PFSK-1 (cell line): Measurements from ENCODE around the gene ITLN1.

Experiments used
- FOXP2 ChIP-seq: optimal IDR thresholded peaks from 2 replicates; pipeline ENCODE3; 2011; ENCODE audit warnings: borderline replicate concordance, control low read depth, inconsistent platforms; ENCODE audit not compliant: insufficient read depth; ENCODE audit errors: extremely low read length, extremely low read depth
- POLR2AphosphoS5 ChIP-seq: IDR thresholded peaks from 2 replicates; pipeline ENCODE4 v1.6.1; 2012; ENCODE audit warnings: low read depth, mild to moderate bottlenecking, control low read depth, low read length, moderate library complexity
- SIN3A ChIP-seq: IDR thresholded peaks from 2 replicates; pipeline ENCODE4 v1.6.1; 2012; ENCODE audit warnings: mild to moderate bottlenecking, low read length, moderate library complexity, borderline replicate concordance; ENCODE audit not compliant: insufficient read depth
- TAF1 ChIP-seq: IDR thresholded peaks from 2 replicates; pipeline ENCODE4 v1.6.1; 2012; ENCODE audit warnings: low read length, control low read depth, borderline replicate concordance; ENCODE audit not compliant: insufficient read depth
- TF ChIP-seq, protein P1 (sequence below), 2 experiments: IDR thresholded peaks; 2 replicates each; pipeline versions ENCODE4 v1.6.1 to v1.8.0; 2011 to 2012; ENCODE audit warnings: low read depth in 2 of 2, low read length in 2 of 2, control low read depth in 1 of 2, inconsistent platforms in 1 of 2, mild to moderate bottlenecking in 1 of 2, moderate library complexity in 1 of 2; ENCODE audit not compliant: insufficient read depth in 1 of 2

- TF ChIP-seq TAF1 (no peak), POLR2AphosphoS5 (no peak), FOXP2 (no peak), SIN3A (no peak)
- TF ChIP-seq, protein P1, sequence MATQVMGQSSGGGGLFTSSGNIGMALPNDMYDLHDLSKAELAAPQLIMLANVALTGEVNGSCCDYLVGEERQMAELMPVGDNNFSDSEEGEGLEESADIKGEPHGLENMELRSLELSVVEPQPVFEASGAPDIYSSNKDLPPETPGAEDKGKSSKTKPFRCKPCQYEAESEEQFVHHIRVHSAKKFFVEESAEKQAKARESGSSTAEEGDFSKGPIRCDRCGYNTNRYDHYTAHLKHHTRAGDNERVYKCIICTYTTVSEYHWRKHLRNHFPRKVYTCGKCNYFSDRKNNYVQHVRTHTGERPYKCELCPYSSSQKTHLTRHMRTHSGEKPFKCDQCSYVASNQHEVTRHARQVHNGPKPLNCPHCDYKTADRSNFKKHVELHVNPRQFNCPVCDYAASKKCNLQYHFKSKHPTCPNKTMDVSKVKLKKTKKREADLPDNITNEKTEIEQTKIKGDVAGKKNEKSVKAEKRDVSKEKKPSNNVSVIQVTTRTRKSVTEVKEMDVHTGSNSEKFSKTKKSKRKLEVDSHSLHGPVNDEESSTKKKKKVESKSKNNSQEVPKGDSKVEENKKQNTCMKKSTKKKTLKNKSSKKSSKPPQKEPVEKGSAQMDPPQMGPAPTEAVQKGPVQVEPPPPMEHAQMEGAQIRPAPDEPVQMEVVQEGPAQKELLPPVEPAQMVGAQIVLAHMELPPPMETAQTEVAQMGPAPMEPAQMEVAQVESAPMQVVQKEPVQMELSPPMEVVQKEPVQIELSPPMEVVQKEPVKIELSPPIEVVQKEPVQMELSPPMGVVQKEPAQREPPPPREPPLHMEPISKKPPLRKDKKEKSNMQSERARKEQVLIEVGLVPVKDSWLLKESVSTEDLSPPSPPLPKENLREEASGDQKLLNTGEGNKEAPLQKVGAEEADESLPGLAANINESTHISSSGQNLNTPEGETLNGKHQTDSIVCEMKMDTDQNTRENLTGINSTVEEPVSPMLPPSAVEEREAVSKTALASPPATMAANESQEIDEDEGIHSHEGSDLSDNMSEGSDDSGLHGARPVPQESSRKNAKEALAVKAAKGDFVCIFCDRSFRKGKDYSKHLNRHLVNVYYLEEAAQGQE (IDR thresholded peaks at IDR 0.05; ENCODE audit: insufficient read depth in 1 of 2, low read depth in 2 of 2, low read length in 2 of 2) = no peak
These were observed 40.8 kb upstream of the ITLN1 start for GRCh38 chr1:160925652-160926244.
